ENCODE measurements around the gene IFNL1. TPM values are rescaled to one million over a fixed set of nuclear protein-coding genes. Genes with fewer than 3 reads are reported as not detected.

The IFNL1 gene
- total RNA-seq, 1 experiment from 2014 or later: 1.0 TPM

DNA sequence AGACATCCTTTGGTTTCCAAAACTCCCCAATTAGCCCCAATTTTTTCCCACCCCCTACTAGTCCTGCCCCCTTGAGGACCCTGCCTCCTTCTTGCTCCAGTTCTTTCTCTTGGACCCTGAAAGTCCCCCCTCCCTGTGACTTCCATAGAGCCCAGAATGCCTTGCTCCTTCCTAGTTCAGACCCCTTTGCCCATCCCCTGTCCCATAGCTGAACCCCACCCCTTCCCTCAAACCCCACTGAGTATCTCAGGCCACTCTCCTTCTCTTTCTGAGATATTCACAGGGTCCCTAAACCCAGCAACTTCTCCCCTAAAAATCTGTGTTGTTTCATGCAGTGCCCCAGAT, 25.6 kb downstream of the IFNL1 start:
- intact Hi-C loops (cut with micrococcal nuclease; ENCODE audit: unreplicated experiment): loop anchor here (10.0 kb wide), 1 partner anchor 357 kb away; no protein-coding TSS in a partner anchor
- peaks cover 18% of the 10 kb centered on the region for H3K4me1 Mint-ChIP-seq (ENCODE audit: low read depth, unreplicated experiment)
- peak overlapping the region; percentile 63 for H3K4me3 Mint-ChIP-seq (ENCODE audit: low read depth, unreplicated experiment)
- peak overlapping the region; percentile 77 for H3K27ac Mint-ChIP-seq (ENCODE audit: unreplicated experiment)
- peaks cover 23% of the 10 kb centered on the region for H3K36me3 Mint-ChIP-seq (ENCODE audit: insufficient read depth, unreplicated experiment)
- TF ChIP-seq, protein P1, sequence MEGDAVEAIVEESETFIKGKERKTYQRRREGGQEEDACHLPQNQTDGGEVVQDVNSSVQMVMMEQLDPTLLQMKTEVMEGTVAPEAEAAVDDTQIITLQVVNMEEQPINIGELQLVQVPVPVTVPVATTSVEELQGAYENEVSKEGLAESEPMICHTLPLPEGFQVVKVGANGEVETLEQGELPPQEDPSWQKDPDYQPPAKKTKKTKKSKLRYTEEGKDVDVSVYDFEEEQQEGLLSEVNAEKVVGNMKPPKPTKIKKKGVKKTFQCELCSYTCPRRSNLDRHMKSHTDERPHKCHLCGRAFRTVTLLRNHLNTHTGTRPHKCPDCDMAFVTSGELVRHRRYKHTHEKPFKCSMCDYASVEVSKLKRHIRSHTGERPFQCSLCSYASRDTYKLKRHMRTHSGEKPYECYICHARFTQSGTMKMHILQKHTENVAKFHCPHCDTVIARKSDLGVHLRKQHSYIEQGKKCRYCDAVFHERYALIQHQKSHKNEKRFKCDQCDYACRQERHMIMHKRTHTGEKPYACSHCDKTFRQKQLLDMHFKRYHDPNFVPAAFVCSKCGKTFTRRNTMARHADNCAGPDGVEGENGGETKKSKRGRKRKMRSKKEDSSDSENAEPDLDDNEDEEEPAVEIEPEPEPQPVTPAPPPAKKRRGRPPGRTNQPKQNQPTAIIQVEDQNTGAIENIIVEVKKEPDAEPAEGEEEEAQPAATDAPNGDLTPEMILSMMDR (IDR thresholded peaks at IDR 0.05; ENCODE audit: unreplicated experiment): no peak
- H3K9me3 Mint-ChIP-seq (ENCODE audit: low read depth, unreplicated experiment): no peaks in the 10 kb centered on the region
- CTCF ChIA-PET: interaction anchor here (0.6 kb wide), 1 partner anchor 1604 kb away, joined by 3 read pairs; no protein-coding TSS in a partner anchor
- DNase-seq: no peak
- BruUV-seq (replicated peaks): no TSS peak
- H3K27me3 Mint-ChIP-seq (ENCODE audit: unreplicated experiment): peaks cover 63% of the 10 kb centered on the region

DNA sequence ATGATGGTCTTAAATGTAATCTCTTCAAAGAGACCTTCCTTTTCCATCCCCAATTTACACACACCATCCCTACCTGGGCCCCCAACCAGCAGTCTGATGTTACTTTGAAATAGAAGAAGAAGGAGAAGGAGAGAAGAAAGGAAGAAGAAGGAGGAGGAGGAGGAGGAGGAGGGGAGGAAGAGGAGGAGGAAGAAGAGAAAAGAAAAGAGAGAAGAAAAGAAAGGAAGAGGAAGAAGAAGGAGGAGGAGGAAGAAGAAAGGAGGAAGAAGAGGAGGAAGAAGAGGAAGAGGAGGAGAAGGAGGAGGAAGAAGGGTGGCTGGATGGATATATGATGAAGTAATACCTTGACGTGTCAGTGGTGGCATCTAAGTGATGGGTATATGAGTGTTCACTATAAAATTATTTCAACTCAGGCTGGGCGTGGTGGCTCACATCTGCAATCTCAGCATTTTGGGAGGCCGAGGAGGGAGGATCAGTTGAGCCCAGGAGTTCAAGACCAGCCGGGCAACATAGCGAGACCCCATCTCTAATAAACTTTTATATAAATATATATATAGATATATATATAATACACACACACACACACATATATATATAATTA, 28.1 kb downstream of the IFNL1 start:
- Mint-ChIP-seq H3K4me3 (ENCODE audit: low read depth, unreplicated experiment) (no peak overlapping the region), H3K9me3 (ENCODE audit: low read depth, unreplicated experiment) (no peaks in the 10 kb centered on the region), H3K36me3 (ENCODE audit: insufficient read depth, unreplicated experiment) (peaks cover 19% of the 10 kb centered on the region), H3K27me3 (ENCODE audit: unreplicated experiment) (peaks cover 66% of the 10 kb centered on the region), H3K27ac (ENCODE audit: unreplicated experiment) (no peak overlapping the region), H3K4me1 (ENCODE audit: low read depth, unreplicated experiment) (peaks cover 13% of the 10 kb centered on the region)
- no TSS peak for BruUV-seq (replicated peaks)
- intact Hi-C loops (cut with micrococcal nuclease; ENCODE audit: unreplicated experiment): loop anchor here (10.0 kb wide), 1 partner anchor 360 kb away; no protein-coding TSS in a partner anchor
- no peak for DNase-seq
- CTCF ChIA-PET: no interaction called here
- TF ChIP-seq, protein P1 (IDR thresholded peaks at IDR 0.05; ENCODE audit: unreplicated experiment): no peak

DNA sequence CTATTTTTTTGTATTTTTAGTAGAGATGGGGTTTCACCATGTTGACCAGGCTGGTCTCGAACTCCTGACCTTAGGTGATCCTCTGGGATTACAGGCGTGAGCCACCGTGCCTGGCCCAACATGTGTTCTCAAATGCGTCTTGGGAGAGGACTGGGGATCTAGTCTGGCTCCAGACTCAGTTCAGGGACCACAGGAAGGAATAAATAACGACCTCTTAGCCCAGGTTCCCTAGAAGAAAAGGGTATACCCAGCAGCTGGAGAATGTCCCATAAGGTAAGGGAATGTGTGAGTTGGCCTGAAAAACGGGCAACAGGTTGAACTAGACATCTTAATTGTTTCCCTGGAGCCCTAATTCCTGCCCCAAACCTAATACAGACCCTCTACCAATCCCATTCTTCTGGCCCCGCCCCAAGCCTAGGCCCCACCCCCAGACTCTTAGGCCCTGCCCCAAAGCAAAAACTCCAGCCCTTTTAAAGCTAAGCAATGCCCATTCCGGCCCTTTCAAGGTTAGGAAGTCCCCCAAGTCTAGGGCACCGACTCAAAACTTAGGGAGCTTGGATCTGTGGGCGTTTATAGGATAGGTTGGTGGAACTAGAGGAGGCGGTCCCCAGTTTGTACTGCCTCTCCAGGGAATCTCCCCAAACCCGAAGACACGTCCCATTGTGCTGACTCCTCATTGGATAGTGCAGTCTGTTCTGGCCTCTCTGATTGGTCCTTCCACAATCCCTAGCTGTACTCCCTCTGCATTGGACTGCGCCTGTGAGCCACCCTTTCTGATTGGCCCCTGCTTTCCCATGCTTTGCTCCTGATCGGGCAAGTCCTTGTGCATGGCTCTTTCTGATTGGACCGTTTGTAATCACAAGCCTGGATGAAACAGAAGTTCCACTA, 29.8 kb downstream of the IFNL1 start:
- intact Hi-C loops (cut with micrococcal nuclease; ENCODE audit: unreplicated experiment): loop anchor here (2.0 to 10.0 kb wide), 3 partner anchors 113 to 361 kb away; no protein-coding TSS in a partner anchor
- CTCF ChIA-PET: interaction anchor here (0.6 to 1.1 kb wide), 3 partner anchors 25 to 214 kb away, joined by 3 to 6 read pairs (median 5); no protein-coding TSS in a partner anchor
- H3K27me3 Mint-ChIP-seq (ENCODE audit: unreplicated experiment): peaks cover 59% of the 10 kb centered on the region

DNA sequence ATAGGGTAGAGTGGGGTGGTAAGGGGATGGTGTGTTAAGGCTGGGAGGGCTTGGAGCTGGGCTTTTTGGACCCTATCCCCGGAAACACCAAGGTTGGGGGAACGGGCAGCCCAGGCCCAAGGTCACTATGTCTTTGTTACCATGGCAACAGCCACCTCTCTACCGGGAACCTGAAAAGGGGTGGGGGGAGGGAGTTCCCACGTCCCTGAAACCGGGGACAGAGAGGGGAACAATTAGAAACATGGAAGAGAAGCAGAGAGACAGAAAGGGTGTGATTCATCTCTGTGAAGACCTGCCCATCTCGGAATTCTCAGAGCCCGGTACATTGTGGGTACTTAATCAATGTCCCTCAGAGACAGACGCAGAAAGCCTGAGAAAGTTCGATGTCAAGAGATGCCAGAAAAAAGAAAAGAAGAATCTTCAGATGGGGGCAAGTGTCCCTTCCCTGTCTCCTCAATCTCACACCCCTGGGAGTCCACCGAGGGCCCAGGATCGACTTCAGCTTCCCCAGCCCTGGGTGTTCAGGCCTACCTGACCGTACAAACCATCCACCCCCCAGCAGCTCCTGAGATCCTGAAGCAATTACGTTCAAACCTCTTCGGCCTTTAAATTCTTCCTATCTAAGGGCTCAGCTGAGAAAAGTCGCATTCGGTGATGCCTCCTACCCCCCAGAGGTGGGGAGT, 31.3 kb downstream of the IFNL1 start:
- no TSS peak for BruUV-seq (replicated peaks)
- intact Hi-C loops (cut with micrococcal nuclease; ENCODE audit: unreplicated experiment): loop anchor here (1.0 to 10.0 kb wide), 5 partner anchors 115 to 363 kb away; no protein-coding TSS in a partner anchor
- Mint-ChIP-seq H3K27me3 (ENCODE audit: unreplicated experiment) (peaks cover 45% of the 10 kb centered on the region), H3K4me1 (ENCODE audit: low read depth, unreplicated experiment) (no peaks in the 10 kb centered on the region), H3K9me3 (ENCODE audit: low read depth, unreplicated experiment) (no peaks in the 10 kb centered on the region), H3K36me3 (ENCODE audit: insufficient read depth, unreplicated experiment) (no peaks in the 10 kb centered on the region), H3K4me3 (ENCODE audit: low read depth, unreplicated experiment) (no peak overlapping the region), H3K27ac (ENCODE audit: unreplicated experiment) (no peak overlapping the region)
- CTCF ChIA-PET: interaction anchor here (1.0 to 1.8 kb wide), 2 partner anchors 205 to 296 kb away, joined by 3 to 11 read pairs; no protein-coding TSS in a partner anchor
- no peak for DNase-seq
- TF ChIP-seq, protein P1 (IDR thresholded peaks at IDR 0.05; ENCODE audit: unreplicated experiment): no peak

More for the DNA sequence above, 29.8 kb downstream of the IFNL1 start:
- BruUV-seq (replicated peaks): no TSS peak
- TF ChIP-seq, protein P1 (IDR thresholded peaks at IDR 0.05; ENCODE audit: unreplicated experiment): no peak
- Mint-ChIP-seq H3K27ac (ENCODE audit: unreplicated experiment) (no peak overlapping the region), H3K4me3 (ENCODE audit: low read depth, unreplicated experiment) (no peak overlapping the region), H3K9me3 (ENCODE audit: low read depth, unreplicated experiment) (no peaks in the 10 kb centered on the region), H3K36me3 (ENCODE audit: insufficient read depth, unreplicated experiment) (peaks cover 8% of the 10 kb centered on the region), H3K4me1 (ENCODE audit: low read depth, unreplicated experiment) (no peaks in the 10 kb centered on the region)
- no peak for DNase-seq
